Ectodermal cell (in vitro differentiated cells): Measurements from ENCODE around the gene IL17REL.

Experiments used
- H3K27ac ChIP-seq: 2 replicates; pipeline ENCODE4 v1.7.0; 2013; ENCODE audit warnings: mild to moderate bottlenecking, low read depth, low read length; ENCODE audit not compliant: insufficient read depth, poor library complexity, severe bottlenecking
- H3K27me3 ChIP-seq: 2 replicates; pipeline ENCODE4 v1.7.0; 2013; ENCODE audit warnings: mild to moderate bottlenecking, low read length; ENCODE audit not compliant: insufficient read depth, control insufficient read depth, poor library complexity, severe bottlenecking
- H3K36me3 ChIP-seq: one replicate; pipeline ENCODE4 v1.7.0; 2013; ENCODE audit warnings: low read length; ENCODE audit not compliant: control insufficient read depth, insufficient read depth
- H3K4me1 ChIP-seq: one replicate; pipeline ENCODE4 v1.7.0; 2013; ENCODE audit warnings: low read length; ENCODE audit not compliant: control insufficient read depth, insufficient read depth
- H3K4me3 ChIP-seq: 2 replicates; pipeline ENCODE4 v1.7.0; 2013; ENCODE audit warnings: low read depth, low read length, control low read depth; ENCODE audit not compliant: insufficient read depth
- H3K9me3 ChIP-seq: 2 replicates; pipeline ENCODE4 v1.7.0; 2013; ENCODE audit warnings: mild to moderate bottlenecking, low read length, moderate library complexity; ENCODE audit not compliant: control insufficient read depth
- WGBS, 2 experiments: methylation state at CpG; one replicate each; pipeline ENCODE4 v1.1.7; 2013; ENCODE audit warnings: missing lambda C conversion rate in 2 of 2; 5-methylcytosine and 5-hydroxymethylcytosine counted together

Gene IL17REL

GRCh38 chr22:50001388-50002231 is 11.0 kb downstream of the IL17REL start:
- Histone ChIP-seq H3K27me3 (peaks cover 20% of the 10 kb centered on the region), H3K9me3 (no peaks in the 10 kb centered on the region), H3K36me3 (no peaks in the 10 kb centered on the region), H3K27ac (no peak overlapping the region), H3K4me3 (no peak overlapping the region), H3K4me1 (peaks cover 16% of the 10 kb centered on the region)
- WGBS, 2 experiments: 73 to 76% methylated on average over 16 of the region's 16 CpGs

DNA sequence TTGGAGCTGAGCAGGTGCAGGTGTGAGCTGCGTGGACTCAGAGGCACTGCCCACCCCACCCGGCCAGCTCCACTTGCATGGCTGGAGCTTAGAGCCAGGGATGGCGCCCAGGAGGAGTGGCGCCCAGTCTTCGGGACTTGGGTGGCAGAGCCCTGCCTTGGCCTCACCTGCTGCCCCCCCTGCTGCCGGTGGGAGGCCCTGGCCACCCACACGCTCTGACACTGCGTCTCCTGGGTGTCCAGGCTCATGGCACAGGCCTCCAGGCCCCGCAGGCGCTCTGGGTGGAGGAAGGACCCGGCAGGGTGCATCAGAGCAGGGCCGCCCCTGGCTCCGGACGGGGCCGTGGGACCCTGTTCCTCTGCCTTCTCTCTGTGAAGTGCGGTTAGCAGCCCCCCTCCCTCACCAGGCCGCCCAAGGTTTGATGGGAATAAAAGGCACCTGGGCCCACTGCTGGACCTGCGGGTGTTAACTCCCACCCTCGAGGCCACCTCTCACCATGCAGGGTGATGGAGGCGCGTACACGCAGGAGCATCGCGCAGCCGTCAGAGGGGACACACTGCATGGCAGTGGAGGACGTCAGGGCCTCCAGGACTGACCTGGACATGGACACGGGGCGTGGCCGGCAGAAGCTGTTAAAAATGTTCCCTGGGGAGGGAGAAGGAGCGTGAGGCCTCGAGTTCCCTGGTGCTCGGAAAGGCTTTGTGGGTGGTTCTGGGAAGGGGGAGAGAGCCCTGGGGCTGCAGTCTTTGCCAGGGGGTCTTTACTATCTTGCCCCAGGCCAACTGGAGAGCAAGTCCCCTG is 11.8 kb downstream of the IL17REL start:
- 92 to 93% methylated on average over 32 of the region's 32 CpGs for WGBS, 2 experiments

GRCh38 chr22:49999946-50000586 is 12.5 kb downstream of the IL17REL start:
- peak overlapping the region; percentile 31 for H3K4me3 ChIP-seq
- H3K9me3 ChIP-seq: no peaks in the 10 kb centered on the region
- no peaks in the 10 kb centered on the region for H3K36me3 ChIP-seq
- no peak overlapping the region for H3K27ac ChIP-seq
- peaks cover 16% of the 10 kb centered on the region for H3K4me1 ChIP-seq
- H3K27me3 ChIP-seq: peaks cover 20% of the 10 kb centered on the region
- WGBS, 2 experiments: 35 to 38% methylated on average over 41 of the region's 41 CpGs

More for the DNA sequence above, 11.8 kb downstream of the IL17REL start:
- Histone ChIP-seq H3K27me3 (peaks cover 20% of the 10 kb centered on the region), H3K4me3 (no peak overlapping the region), H3K4me1 (peaks cover 16% of the 10 kb centered on the region), H3K27ac (no peak overlapping the region), H3K9me3 (no peaks in the 10 kb centered on the region), H3K36me3 (no peaks in the 10 kb centered on the region)

DNA sequence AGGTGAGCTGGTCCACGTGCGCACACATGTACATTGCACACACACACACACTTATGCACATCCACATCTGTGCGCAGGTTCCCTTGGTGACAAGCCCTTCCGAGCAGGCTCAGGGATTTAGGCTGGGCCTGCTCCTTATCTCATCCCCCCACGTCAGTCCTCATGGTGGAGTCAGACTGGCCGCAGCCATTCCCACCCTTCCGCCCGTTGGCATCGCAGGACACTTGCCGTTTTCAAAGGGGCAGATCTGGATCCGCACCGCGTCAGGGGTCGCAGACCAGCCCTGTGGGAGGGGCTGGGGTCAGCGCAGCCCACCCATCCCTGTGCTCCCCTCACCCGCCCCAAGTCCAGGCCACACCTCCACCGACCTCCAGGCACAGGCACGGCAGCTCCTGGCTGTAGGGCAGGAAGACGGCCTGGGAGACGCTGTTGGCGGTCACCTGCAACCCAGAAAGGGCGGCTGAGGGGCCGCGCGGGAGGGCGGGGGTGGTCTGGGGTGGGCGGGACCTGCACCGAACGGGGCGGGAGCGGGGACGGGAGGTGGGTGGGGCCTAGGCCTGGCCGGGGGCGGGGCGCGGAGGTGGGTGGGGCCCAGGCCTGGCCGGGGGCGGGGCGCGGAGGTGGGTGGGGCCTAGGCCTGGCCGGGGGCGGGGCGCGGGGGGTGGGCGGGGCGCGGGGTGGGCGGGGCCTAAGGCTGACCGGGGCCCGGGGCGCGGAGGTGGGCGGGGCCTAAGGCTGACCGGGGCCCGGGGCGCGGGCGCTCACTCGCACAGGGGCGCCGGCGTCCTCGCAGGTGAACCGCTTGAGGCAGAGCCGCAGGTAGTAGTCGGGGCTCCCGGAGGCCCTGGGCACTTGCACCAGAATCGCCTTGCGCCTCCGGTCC is 13.3 kb downstream of the IL17REL start:
- Histone ChIP-seq H3K27me3 (peaks cover 20% of the 10 kb centered on the region), H3K36me3 (no peaks in the 10 kb centered on the region), H3K9me3 (no peaks in the 10 kb centered on the region), H3K27ac (no peak overlapping the region), H3K4me3 (peak overlapping the region; percentile 38), H3K4me1 (peaks cover 16% of the 10 kb centered on the region)
- 10 to 11% methylated on average over 63 to 66 of the region's 70 CpGs for WGBS, 2 experiments

GRCh38 chr22:49998718-49999062 is 13.9 kb downstream of the IL17REL start:
- WGBS, 2 experiments: 93 to 94% methylated on average over 14 of the region's 14 CpGs
- Histone ChIP-seq H3K4me3 (peak overlapping the region; percentile 38), H3K4me1 (peaks cover 16% of the 10 kb centered on the region), H3K27ac (no peak overlapping the region), H3K27me3 (peaks cover 20% of the 10 kb centered on the region), H3K36me3 (no peaks in the 10 kb centered on the region), H3K9me3 (no peaks in the 10 kb centered on the region)

- H3K36me3 ChIP-seq: no peaks in the 10 kb centered on the region
- WGBS, 2 experiments: 93 to 95% methylated on average over 21 of the region's 21 CpGs
- H3K27ac ChIP-seq: no peak overlapping the region
- H3K4me1 ChIP-seq: peaks cover 16% of the 10 kb centered on the region
- no peak overlapping the region for H3K4me3 ChIP-seq
- H3K9me3 ChIP-seq: no peaks in the 10 kb centered on the region
- H3K27me3 ChIP-seq: peaks cover 20% of the 10 kb centered on the region
Observed at GRCh38 chr22:49997932-49998717, 14.4 kb downstream of the IL17REL start.

DNA sequence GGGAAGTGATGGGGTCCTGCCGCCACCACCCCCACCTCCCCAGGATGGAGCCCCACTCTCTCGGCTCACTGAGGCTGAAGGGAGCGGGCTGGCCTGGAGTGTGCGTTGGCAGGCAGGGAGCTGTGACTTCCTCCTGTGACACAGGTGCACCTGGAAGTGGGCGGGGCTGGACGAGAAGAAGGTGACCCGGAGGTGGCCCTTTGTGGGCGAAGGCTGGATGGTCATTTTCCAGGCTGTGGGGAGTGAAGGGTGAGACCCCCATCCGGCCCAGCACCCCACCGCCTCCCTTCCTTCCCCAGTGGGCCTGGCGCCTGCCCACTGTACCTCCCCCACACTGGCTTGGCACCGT is 15.3 kb downstream of the IL17REL start:
- Histone ChIP-seq H3K4me1 (peaks cover 11% of the 10 kb centered on the region), H3K27me3 (peaks cover 20% of the 10 kb centered on the region)

GRCh38 chr22:49996518-49997250 is 15.9 kb downstream of the IL17REL start:
- Histone ChIP-seq H3K27me3 (peaks cover 20% of the 10 kb centered on the region), H3K4me1 (peaks cover 5% of the 10 kb centered on the region), H3K36me3 (no peaks in the 10 kb centered on the region), H3K9me3 (peaks cover 2% of the 10 kb centered on the region), H3K27ac (no peak overlapping the region), H3K4me3 (no peak overlapping the region)
- WGBS, 2 experiments: 86 to 87% methylated on average over 19 of the region's 19 CpGs

More for the DNA sequence above, 15.3 kb downstream of the IL17REL start:
- 89 to 94% methylated on average over 12 of the region's 12 CpGs for WGBS, 2 experiments
- Histone ChIP-seq H3K4me3 (no peak overlapping the region), H3K36me3 (no peaks in the 10 kb centered on the region), H3K27ac (no peak overlapping the region), H3K9me3 (no peaks in the 10 kb centered on the region)
